Measurements from ENCODE around the gene LRRK1.

Gene LRRK1

GRCh38 chr15:100877551-100877950 is 41.6 kb upstream of the LRRK1 start:
- no peak for DNase-seq
- no peak overlapping the region for H3K4me3 ChIP-seq
- H3K9me3 ChIP-seq = no peaks in the 10 kb centered on the region
- H3K27me3 ChIP-seq = peaks cover 4 to 42% of the 10 kb centered on the region in 2 donors
- TF ChIP-seq CTCF (IDR thresholded peaks at IDR 0.05) = no peak
- peaks cover 0 to 19% (median 14%) of the 10 kb centered on the region in 4 donors for H3K4me1 ChIP-seq
- intact Hi-C loops (cut with DNase I; ENCODE audit: low total_unique reads) = no loop called here
- no peak overlapping the region for H3K27ac ChIP-seq
- H3K36me3 ChIP-seq = no peaks in the 10 kb centered on the region

- H3K36me3 ChIP-seq = no peaks in the 10 kb centered on the region
- peaks cover 4 to 42% of the 10 kb centered on the region in 2 donors for H3K27me3 ChIP-seq
- TF ChIP-seq CTCF (IDR thresholded peaks at IDR 0.05) = no peak
- H3K27ac ChIP-seq = no peak overlapping the region
- no peak overlapping the region for H3K4me3 ChIP-seq
- peaks cover 0 to 19% (median 14%) of the 10 kb centered on the region in 4 donors for H3K4me1 ChIP-seq
- no peak for DNase-seq
- intact Hi-C loops (cut with DNase I; ENCODE audit: low total_unique reads) = no loop called here
- H3K9me3 ChIP-seq = no peaks in the 10 kb centered on the region
Observed at GRCh38 chr15:100878130-100878529, 41.0 kb upstream of the LRRK1 start.

- Histone ChIP-seq H3K9me3 (no peaks in the 10 kb centered on the region), H3K27me3 (peaks cover 4 to 42% of the 10 kb centered on the region in 2 donors), H3K4me1 (peaks cover 0 to 19% (median 14%) of the 10 kb centered on the region in 4 donors), H3K36me3 (no peaks in the 10 kb centered on the region), H3K27ac (no peak overlapping the region), H3K4me3 (peak overlapping the region; percentile 40 to 51)
- intact Hi-C loops (cut with DNase I; ENCODE audit: low total_unique reads) = no loop called here
- DNase-seq = no peak
- no peak for TF ChIP-seq CTCF (IDR thresholded peaks at IDR 0.05)
Observed at GRCh38 chr15:100878648-100879047, 40.5 kb upstream of the LRRK1 start.

- Histone ChIP-seq H3K9me3 (no peaks in the 10 kb centered on the region), H3K27me3 (peaks cover 4 to 42% of the 10 kb centered on the region in 2 donors), H3K4me1 (peaks cover 0 to 19% (median 14%) of the 10 kb centered on the region in 4 donors), H3K36me3 (no peaks in the 10 kb centered on the region), H3K4me3 (peak overlapping the region; percentile 40 to 51), H3K27ac (no peak overlapping the region)
- intact Hi-C loops (cut with DNase I; ENCODE audit: low total_unique reads) = no loop called here
- TF ChIP-seq CTCF (IDR thresholded peaks at IDR 0.05) = no peak
- no peak for DNase-seq
Observed at GRCh38 chr15:100879061-100879463, 40.1 kb upstream of the LRRK1 start.

- no peak for TF ChIP-seq CTCF (IDR thresholded peaks at IDR 0.05)
- Histone ChIP-seq H3K4me1 (peaks cover 0 to 19% (median 14%) of the 10 kb centered on the region in 4 donors), H3K27me3 (peaks cover 4 to 42% of the 10 kb centered on the region in 2 donors), H3K27ac (no peak within 1 kb of the TSS), H3K36me3 (no peaks in the 10 kb centered on the region), H3K9me3 (no peaks in the 10 kb centered on the region), H3K4me3 (peak within 1 kb of the TSS; percentile 40 to 51)
- DNase-seq = no peak
- intact Hi-C loops (cut with DNase I; ENCODE audit: low total_unique reads) = no loop called here
Observed at GRCh38 chr15:100879464-100880138, 39.6 kb upstream of the LRRK1 start, which contains the start of gene ALDH1A3. Gene ALDH1A3, plus strand, starts transcription at chr15:100879831. Its CDS starts 77 bp downstream, at chr15:100879908.

All from tibial artery (tissue), 4 donors.